GM18526 (cell line): ENCODE results near the gene CST7.

Experiments
- POLR2A ChIP-seq: IDR thresholded peaks from 3 replicates; pipeline ENCODE4 v1.6.1; 2011; ENCODE audit not compliant: insufficient read length; ENCODE audit errors: extremely low read depth

Gene CST7

DNA sequence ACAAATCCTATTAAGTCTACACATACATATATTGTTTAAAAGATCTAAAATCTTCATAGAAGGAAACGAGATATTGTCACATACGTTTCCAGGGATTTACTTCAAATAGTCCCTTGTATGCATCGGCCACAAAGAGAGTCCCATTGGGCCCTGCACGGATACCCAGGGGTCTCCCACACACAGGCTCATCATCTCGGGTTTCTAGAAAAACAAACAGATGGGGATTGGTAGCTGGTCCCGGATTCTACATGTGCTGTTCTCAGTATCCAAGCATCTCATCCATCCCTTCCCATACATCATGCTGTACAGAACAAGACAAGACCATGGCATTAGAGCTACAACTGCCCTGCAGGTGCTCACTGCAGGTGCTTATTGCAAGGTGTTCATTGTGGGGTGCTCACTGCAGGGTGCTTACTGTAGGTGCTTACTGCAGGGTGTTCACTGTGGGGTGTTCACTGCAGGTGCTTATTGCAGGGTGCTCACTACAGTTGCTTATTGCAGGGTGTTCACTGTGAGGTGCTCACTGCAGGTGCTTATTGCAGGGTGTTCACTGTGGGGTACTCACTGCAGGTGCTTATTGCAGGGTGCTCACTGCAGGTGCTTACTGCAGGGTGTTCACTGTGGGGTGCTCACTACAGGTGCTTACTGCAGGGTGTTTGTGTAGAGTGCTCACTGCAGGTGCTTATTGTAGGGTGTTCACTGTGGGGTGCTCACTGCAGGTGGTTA lies 22.5 kb downstream of the CST7 start:
- no peak for TF ChIP-seq POLR2A

DNA sequence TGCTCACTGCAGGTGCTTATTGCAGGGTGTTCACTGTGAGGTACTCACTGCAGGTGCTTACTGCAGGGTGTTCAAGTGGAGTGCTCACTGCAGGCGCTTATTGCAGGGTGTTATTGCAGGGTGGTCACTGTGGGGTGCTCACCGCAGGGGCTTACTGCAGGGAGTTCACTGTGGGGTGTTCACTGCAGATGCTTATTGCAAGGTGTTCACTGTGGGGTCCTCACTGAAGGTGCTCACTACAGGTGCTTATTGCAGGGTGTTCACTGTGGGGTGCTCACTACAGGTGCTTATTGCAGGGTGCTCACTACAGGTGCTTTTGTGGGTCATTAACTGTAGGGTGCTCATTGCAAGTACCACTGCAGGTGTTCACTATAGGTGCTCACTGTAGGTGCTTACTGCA lies 23.3 kb downstream of the CST7 start:
- no peak for TF ChIP-seq POLR2A

DNA sequence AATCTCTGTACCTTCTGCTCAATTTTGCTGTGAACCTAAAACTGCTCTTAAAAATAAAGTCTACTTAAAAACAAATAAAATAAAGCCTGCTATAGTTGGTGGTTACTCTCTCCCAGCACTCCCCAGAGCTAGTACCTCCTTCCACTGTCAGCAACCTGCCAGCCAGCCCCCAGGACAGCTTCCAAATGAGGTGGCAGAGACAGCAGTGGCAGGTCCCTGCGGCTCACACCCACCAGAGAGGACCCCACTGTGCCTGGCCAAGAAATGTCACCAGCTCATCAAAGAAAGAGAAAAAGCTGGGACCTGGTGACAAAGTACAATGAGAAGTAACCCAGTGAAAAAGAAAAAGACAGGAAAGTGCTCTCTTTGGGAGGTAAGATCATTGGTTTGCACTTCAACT lies 28.3 kb downstream of the CST7 start:
- TF ChIP-seq POLR2A = no peak

DNA sequence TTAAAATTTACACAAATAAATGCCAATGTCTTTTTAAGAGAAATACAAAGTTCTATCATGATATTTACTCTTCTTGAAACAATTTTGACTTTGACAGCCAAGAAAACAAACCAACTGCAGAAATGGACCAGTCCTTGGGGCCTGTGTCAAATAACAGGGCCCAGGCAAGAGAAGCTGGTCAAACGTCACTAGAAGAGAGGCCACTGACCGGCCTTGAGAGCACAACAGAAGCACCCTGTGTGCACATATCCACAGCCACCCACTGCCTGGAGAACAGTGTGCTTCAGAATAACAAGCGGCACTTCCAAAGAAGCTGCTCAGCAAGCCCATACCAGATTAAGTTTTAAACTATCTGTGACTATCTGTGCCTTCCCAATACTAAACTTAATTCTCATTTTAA lies 28.7 kb downstream of the CST7 start:
- no peak for TF ChIP-seq POLR2A

DNA sequence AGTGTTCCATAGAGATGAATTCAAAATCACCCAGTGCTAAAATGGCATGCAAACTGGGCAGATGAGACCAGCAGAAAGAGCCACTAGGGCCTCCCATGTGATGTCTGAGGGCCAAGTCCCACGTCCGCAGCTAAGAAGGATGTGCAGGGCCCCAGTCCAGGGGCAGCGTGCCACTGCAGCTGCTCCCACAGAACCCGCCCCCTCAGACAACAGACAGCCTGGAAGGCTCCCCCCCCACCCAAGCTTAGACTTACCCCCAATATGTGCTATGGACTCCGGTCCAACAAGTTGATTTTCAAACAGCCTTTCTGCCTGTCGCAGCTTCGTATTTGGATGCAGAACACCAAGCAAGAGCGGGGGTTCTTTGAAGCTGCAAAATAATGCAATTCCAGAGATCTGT lies 29.4 kb downstream of the CST7 start:
- no peak for TF ChIP-seq POLR2A

DNA sequence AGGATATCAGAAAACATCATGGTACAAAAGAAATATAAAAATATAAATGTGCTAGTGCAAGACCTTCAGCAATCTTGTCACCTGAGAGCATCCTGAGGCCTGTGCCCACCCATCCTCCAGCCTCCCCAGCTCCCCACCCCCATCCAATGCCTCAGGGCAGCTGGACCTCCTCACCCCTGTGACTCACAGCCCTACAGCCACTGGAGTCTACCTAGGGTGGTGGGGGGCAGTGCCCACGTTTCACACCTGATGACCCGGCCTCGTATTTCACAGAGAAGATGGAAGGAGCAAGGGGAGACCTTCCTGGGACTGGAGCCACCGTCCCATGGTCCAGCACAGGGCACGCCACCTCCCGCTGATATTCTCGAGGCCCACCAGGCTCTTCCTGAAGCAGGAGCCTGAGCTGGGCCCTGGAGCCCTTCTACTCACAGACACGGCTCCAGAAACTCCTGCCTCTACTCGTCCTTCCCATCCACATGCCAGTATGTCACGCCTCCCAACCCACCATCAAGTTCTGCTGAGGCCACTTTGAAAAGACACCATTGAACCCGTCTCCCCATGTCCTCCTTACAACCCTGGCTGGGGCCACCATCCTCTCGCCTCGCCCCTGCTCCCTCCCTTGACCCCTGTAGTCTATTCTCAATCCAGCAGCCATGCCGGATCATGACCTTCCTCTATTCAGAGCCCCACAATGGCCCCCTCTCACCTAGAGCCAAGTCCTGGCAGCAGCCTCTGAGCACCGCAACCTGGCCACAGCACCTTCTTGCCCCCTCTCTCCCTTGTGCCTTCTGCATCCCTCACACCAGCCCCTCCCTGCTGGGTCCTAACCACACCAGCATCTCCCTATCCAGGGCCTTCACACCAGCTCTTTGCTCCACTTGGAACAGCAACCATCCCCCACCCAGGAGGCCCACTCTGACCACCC lies 30.2 kb downstream of the CST7 start:
- no peak for TF ChIP-seq POLR2A

DNA sequence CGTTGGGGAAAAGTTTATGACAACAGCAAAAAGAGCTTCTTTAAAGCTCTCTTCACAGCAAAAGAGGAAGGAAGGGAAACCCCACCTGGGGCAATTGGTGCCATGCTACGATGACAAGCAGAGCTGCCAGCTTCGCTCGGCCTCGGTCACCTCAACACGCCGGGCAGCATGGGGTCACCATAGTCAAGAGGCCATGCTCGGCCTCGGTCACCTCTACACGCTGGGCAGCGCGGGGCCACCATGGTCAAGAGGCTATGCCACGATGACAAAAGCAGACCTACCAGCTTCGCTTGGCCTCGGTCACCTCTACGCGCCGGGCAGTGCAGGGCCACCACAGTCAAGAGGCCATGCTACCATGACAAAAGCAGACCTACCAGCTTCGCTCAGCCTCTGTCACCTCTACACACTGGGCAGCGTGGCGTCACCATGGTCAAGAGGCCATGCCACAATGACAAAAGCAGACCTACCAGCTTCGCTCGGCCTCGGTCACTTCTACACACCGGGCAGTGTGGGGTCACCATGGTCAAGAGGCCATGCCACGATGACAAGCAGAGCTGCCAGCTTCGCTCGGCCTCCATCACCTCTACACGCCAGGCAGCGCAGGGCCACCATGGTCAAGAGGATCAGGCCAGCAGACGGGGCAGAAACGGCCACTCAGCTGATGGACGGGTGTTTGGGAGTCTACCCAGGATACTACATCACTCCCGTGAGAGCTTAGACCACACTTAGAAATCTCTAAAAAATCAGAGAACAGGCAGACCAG lies 31.4 kb downstream of the CST7 start:
- no peak for TF ChIP-seq POLR2A

DNA sequence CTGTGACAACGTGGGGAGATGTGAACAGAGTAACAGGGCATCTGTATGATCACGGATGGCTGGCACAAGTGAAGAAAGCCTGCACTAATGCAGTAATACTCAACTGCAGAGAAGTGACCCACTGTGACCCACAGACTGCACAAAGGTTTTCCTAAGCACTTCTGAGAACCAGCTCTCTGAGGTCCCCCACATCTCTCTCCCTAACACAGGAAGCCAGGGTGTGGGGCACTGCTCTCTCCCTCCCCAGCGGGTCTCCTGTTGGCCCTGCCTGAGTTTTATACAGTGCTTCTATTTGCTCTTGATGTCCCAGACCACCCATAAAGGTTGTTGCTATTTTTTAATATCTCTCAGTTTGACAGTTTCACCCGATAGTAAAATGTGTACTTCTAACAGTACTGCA lies 32.2 kb downstream of the CST7 start:
- TF ChIP-seq POLR2A = no peak

DNA sequence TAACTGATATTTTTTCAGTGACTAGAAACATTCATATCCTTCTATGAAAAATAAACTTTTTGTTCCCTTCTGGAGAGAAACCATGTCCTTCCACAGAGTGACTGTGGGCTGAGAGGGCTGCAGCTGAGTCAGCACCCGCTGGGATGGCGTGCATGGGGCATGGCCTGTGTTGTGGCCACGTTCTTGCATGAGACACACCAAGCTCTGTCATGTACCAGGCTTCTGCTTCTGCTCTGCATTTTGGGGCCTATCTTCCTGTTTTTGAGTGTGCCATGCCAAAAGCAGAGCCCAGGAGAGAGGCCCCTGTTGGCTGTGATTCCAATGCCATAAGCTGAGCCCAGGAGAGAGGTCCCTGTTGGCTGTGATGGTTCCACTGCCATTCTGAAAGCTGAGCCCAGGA lies 32.7 kb downstream of the CST7 start:
- no peak for TF ChIP-seq POLR2A

DNA sequence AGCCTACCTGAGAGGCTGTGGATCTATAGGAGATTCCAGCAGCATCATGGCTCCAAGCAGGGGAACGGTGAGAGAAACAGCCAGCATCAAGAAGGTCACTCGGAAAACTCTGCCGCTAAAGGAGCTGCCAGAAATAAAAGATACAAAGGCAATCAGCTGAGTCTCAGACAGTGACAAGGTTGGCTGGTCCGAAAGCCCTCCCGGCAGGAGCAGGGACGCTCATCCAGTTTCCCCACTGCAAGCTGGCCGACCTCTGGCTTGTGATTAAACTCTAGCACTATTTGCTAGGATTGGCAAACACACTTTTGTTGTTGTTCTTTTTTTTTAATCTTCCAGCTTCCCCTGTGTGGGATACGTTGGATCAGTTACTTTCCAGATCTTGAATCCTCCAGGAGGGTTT lies 34.8 kb downstream of the CST7 start:
- no peak for TF ChIP-seq POLR2A

DNA sequence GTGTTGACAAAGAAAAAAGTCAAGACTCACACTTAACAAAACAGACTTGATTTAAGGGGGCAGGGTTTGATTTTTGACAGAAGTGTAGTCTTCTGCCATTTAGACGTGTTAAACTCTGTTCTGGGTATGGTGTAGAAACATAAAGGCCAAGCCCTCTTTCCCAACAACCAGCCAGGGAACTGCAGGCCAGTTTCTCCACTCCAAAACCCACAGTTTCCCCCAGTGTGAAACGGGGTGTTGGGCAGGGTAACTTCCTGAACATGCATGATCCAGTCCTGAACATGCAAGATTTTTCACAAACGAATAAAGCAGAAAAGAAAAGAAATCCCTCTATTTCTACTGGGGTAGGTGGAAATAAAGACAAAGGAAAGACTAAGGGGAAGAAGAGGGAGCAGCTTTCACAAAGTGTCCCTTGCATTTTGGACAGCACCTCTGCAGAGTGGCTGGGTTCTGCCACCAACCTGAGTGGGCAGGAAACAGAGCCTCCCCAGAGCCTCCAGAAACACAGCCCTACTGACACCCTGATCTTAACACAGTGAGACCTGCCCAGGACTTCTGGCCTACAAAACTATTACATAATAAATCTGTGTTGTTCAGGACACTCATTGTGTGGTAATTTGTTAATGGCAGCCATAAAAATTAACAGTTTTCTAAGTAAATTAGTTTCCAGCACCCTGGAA lies 36.0 kb downstream of the CST7 start:
- no peak for TF ChIP-seq POLR2A

DNA sequence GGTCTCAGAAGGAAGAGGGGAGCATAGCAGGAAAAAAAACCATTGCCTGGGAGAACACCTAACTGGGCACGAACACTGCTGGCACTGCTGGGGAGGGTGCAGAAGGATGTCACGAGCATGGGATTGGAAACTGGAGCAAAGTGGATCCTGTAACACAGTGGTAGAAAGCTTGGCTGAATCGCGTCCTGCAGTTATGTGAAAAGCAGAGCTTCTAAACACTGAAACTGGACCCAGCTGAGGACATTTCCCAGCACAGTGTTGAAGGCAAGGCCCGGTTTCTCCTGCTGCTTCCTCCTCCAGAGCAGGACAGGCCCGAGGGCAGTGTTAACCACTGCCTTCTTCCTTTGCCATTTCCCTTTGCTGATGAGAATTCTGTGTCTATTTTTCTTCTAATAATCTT lies 36.7 kb downstream of the CST7 start:
- TF ChIP-seq POLR2A = no peak

DNA sequence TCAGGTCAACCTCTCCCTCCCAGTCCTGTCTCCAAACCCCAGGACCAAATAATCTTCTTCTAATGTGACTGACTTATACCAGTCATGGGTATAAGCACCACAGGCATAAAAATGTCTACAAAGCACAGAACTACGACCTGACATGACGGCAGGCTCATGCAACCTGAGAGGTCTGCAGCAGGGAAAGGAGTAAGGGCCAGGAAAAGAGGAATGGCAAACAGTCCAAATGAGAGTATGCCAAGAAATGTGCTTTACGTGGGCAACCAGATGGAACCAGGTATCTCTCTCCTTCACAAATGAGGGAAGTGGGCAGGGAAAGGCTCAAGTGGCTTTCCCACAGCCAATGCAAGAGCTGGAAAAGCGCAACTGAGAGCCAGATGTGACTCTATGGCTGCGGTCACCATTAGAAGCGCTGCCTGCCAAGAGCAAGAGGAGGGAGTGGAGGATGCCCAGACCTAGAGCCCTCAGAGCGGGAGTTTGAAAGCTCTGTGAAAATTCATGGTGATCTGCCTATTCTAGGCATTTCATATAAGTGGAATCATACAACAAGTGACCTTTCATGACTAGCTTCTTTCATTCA lies 37.5 kb downstream of the CST7 start:
- TF ChIP-seq POLR2A = no peak

DNA sequence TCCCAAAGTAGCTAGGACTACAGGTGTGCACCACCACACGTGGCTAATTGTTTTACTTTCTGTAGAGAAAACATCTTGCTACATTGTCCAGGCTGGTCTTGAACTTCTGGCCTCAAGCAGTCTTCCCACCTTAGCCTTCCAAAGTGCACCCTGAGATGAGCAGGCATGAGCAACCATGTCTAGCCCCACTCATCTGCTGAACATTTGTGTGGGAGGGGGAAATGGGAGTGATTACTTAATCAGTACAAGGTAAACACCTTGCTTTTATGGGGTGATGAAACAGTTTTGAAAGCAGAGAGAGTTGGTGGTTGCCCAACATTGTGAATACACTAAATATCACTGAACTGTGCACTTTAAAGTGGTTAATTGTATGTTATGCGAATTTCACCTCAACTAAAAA lies 38.2 kb downstream of the CST7 start:
- TF ChIP-seq POLR2A = no peak
